HepG2 (cell line): ENCODE data around the gene BCKDHA. TPM values are rescaled to one million over a fixed set of nuclear protein-coding genes. Genes with fewer than 3 reads are reported as not detected.

Experiments used
- CHCHD3 ChIP-seq: sonication (generic); formaldehyde crosslinking; IDR thresholded peaks from 2 replicates; pipeline ENCODE4 v1.8.0; 2022; ENCODE audit warnings: mild to moderate bottlenecking, missing genetic modification reagents, moderate library complexity
- HMG20B ChIP-seq: conservative IDR thresholded peaks from 2 replicates; pipeline ENCODE4 v1.6.1; 2016; ENCODE audit warnings: missing genetic modification reagents, missing compliant biosample characterization
- MAFG ChIP-seq: sonication (generic); formaldehyde crosslinking; IDR thresholded peaks from 2 replicates; pipeline ENCODE4 v1.5.1; 2020; ENCODE audit warnings: mild to moderate bottlenecking, missing genetic modification reagents
- NFE2L1 ChIP-seq: sonication (generic); formaldehyde crosslinking; IDR thresholded peaks from 2 replicates; pipeline ENCODE4 v1.4.0; 2020; ENCODE audit warnings: missing genetic modification reagents, mild to moderate bottlenecking, borderline replicate concordance
- RARA ChIP-seq: IDR thresholded peaks from 2 replicates; pipeline ENCODE4 v1.6.1; 2016; ENCODE audit warnings: missing genetic modification reagents, missing compliant biosample characterization
- RERE ChIP-seq: IDR thresholded peaks from 2 replicates; pipeline ENCODE4 v1.6.1; 2016; ENCODE audit warnings: low read depth, missing genetic modification reagents, missing compliant biosample characterization
- SOX13 ChIP-seq, 3 experiments: fragments of 450-650 bp in 1 of 3; sonication (generic) in 1 of 3; formaldehyde crosslinking in 1 of 3; IDR thresholded peaks in 2 of 3; conservative IDR thresholded peaks in 1 of 3; 2 replicates each; pipeline versions ENCODE4 v1.5.0 to v1.6.1; 2016 to 2020; ENCODE audit warnings: antibody characterized with exemption in 1 of 3, mild to moderate bottlenecking in 1 of 3, missing compliant biosample characterization in 1 of 3, missing genetic modification reagents in 1 of 3, moderate library complexity in 1 of 3
- TRIM22 ChIP-seq: fragments of 450-650 bp; IDR thresholded peaks from 2 replicates; pipeline ENCODE4 v1.6.1; 2017
- UBTF ChIP-seq: sonication (generic); formaldehyde crosslinking; IDR thresholded peaks from 2 replicates; pipeline ENCODE4 v1.4.0; 2020; ENCODE audit warnings: mild to moderate bottlenecking, missing genetic modification reagents
- ZFP41 ChIP-seq: sonication (generic); formaldehyde crosslinking; IDR thresholded peaks from 2 replicates; pipeline ENCODE4 v1.4.0; 2020; ENCODE audit warnings: mild to moderate bottlenecking, missing genetic modification reagents, borderline replicate concordance
- ZNF256 ChIP-seq: sonication (generic); formaldehyde crosslinking; conservative IDR thresholded peaks from 2 replicates; pipeline ENCODE4 v1.4.0; 2020; ENCODE audit warnings: missing genetic modification reagents
- ZNF550 ChIP-seq: sonication (generic); formaldehyde crosslinking; IDR thresholded peaks from 2 replicates; pipeline ENCODE4 v1.4.0; 2020; ENCODE audit warnings: mild to moderate bottlenecking, missing genetic modification reagents, borderline replicate concordance
- ZNF710 ChIP-seq: sonication (generic); formaldehyde crosslinking; IDR thresholded peaks from 2 replicates; pipeline ENCODE4 v1.5.0; 2020; ENCODE audit warnings: mild to moderate bottlenecking, missing genetic modification reagents, borderline replicate concordance
- polyA plus RNA-seq, 8 experiments: library from polyadenylated mRNA; depleted of rRNA in 3 of 8; stranded (reverse) in 7 of 8; unstranded in 1 of 8; fragments of >200 nt; fragmentation: Illumina TruSeq in 4 of 8; extraction: Trizol in 4 of 8; gene quantifications; 2 replicates each; pipeline versions ENCODE4 v1.2.1 to v1.2.3, GENCODE V29; 2011 to 2016; ENCODE audit warnings: low read depth in 4 of 8, missing spikeins in 1 of 8, mixed read lengths in 1 of 8; ENCODE audit not compliant: insufficient read depth in 1 of 8
- total RNA-seq, 5 experiments: library from RNA; depleted of rRNA; stranded (reverse); fragments of >200 nt; fragmentation: Illumina TruSeq; extraction: Trizol; gene quantifications; 2 replicates each; pipeline ENCODE4 v1.2.3, GENCODE V29; 2016; ENCODE audit warnings: low read depth in 1 of 5
- TF ChIP-seq, protein P1 (sequence below): sonication (generic); formaldehyde crosslinking; IDR thresholded peaks from 2 replicates; pipeline ENCODE4 v1.4.0; 2020; ENCODE audit warnings: missing genetic modification reagents

The BCKDHA gene
- total and polyA plus RNA-seq, 2 of the 13 experiments (the other 11 are each of a cell fraction or from before 2014, with no cell fraction given), result 11.8 to 31.5 TPM

- TF ChIP-seq ZNF710 (CRISPR knock-in tag), result no peak; the same call in 1 of the 2 replicates
- TF ChIP-seq MAFG (CRISPR knock-in tag), result no peak
- TF ChIP-seq TRIM22, result no peak
- TF ChIP-seq ZFP41 (CRISPR knock-in tag), result no peak
- TF ChIP-seq SOX13 (IDR thresholded peaks at IDR 0.05), result no peak
- no peak for TF ChIP-seq SOX13 (CRISPR knock-in tag; conservative IDR thresholded peaks at IDR 0.05 in 1 of 2, IDR thresholded peaks at IDR 0.05 in 1 of 2)
- TF ChIP-seq ZNF256 (CRISPR knock-in tag), result peak; percentile 42; the same call in 1 of the 2 replicates
- TF ChIP-seq, protein P1, sequence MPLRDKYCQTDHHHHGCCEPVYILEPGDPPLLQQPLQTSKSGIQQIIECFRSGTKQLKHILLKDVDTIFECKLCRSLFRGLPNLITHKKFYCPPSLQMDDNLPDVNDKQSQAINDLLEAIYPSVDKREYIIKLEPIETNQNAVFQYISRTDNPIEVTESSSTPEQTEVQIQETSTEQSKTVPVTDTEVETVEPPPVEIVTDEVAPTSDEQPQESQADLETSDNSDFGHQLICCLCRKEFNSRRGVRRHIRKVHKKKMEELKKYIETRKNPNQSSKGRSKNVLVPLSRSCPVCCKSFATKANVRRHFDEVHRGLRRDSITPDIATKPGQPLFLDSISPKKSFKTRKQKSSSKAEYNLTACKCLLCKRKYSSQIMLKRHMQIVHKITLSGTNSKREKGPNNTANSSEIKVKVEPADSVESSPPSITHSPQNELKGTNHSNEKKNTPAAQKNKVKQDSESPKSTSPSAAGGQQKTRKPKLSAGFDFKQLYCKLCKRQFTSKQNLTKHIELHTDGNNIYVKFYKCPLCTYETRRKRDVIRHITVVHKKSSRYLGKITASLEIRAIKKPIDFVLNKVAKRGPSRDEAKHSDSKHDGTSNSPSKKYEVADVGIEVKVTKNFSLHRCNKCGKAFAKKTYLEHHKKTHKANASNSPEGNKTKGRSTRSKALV (CRISPR knock-in tag), result no peak
- no peak for TF ChIP-seq CHCHD3
- TF ChIP-seq UBTF, result peak; percentile 84
- no peak; the same call in 1 of the 2 replicates for TF ChIP-seq NFE2L1 (CRISPR knock-in tag)
- TF ChIP-seq RERE (CRISPR knock-in tag), result no peak
- TF ChIP-seq HMG20B, result no peak
- no peak for TF ChIP-seq ZNF550
- no peak for TF ChIP-seq RARA
These were observed 44.8 kb upstream of the BCKDHA start (continued) for GRCh38 chr19:41352609-41353465.
